ENCODE results near the gene CNTN1.

Gene CNTN1

GRCh38 chr12:41120211-41120610 lies 428.0 kb downstream of the CNTN1 start:
- DNase-seq (ENCODE audit: low read depth), result no peak

DNA sequence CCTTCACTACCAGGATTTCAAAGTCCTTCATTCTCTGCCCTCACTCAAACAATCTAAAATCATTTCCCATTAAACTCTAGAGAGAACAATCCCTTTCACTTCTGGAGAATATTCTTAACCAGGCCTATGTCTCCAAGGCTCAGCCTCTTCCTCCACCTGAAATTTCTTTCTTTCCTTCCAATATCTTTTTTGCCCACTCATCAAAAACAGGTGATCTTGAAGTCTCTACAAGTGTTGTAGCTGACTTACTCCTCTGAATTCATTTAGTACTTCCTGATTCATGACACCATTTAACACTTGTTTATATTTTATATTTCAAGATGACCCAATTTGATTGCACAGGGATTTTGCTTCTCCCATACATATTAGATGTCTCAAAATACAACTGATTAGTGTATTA lies 429.1 kb downstream of the CNTN1 start:
- DNase-seq (ENCODE audit: low read depth), result no peak

Data from stimulated activated CD8-positive, alpha-beta memory T cell treated with anti-CD3 and anti-CD28 coated beads, Interleukin-12 subunit alpha, Interleukin-12 subunit beta, amount 100 ng/mL, for 1 hour (primary cell).